GM18867 (cell line): ENCODE results near the gene NAP1L4.

ENCODE experiments used
- ATAC-seq: cut with Tn5 transposase; IDR thresholded peaks from one replicate; pipeline ENCODE4 v1.9.1; 2021; ENCODE audit warnings: mild to moderate bottlenecking, moderate library complexity; ENCODE audit not compliant: unreplicated experiment

NAP1L4 gene

DNA sequence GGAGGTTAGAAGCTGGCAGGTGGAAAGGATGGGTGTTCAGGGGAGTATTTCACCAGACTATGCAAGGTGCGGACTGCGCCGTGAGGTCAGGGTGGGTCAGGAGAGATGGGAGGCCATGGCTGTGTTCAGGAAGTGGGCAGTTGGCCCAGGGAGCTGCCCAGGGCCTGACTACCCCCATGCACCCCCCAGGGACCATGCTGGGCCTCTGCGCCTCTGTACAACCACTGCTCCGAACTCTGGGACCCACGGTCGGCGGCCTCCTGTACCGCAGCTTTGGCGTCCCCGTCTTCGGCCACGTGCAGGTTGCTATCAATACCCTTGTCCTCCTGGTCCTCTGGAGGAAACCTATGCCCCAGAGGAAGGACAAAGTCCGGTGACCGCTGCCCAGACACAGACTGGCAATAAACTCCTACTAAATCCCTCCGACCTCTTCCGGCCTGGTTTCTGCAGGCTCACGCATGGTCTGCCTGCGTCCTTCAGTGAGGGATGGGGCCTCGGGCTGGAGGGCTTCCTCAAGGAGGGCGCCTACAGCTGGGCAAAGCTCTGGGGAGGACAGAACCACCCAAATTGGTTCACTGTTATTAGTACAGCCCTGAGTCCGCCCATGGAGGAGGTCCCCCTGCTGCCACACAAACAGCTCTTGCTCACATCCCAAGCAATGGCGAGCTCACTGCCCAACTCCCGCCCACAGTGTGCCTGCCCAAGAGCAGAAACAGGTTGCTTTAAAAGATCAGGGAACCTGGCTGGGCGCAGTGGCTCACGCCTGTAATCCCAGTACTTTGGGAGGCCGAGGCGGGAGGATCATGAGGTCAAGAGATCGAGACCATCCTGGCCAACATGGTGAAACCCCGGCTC lies 67.1 kb downstream of the NAP1L4 start:
- no peak for ATAC-seq

DNA sequence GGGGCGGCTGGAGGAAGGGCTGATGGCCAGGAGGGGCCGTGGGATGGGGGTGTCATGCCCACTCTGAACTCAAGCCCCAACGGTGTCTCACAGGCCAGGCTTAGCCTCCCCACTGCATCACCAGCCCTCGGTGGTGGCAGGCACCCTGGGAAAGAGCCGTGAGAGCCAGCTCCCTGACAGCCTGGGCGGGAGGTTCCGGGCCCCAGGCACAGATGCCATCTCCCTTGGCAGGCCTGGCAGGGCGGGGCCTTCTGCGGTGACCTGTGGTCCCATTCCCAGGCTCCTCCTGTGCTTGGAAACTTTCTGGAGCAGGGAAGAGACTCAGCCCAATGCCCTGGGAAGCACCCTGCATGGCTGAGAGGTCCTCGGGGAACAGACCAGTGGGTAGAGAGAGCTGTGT lies 67.7 kb downstream of the NAP1L4 start:
- ATAC-seq, result no peak

- ATAC-seq, result no peak
These were observed 68.4 kb downstream of the NAP1L4 start for GRCh38 chr11:2923446-2924375.

DNA sequence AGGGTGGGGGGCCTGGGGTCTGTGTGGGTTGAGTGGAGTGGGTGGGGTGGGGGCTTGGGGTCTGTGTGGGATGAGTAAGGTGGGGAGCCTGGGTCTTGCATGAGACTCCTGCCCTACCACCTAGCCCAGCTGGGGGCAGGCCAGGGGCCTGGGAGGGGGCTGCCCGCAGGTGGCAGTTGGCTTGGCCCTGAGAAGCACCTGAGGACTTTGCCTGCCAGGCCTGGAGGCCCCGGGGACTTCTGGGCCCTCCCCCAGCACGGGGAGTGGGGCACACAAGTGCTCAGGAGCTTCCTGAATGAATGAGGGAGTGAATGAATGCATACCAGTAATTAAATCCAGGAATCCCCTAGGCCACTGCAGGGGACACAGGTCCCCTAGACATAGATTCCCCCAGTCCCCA lies 69.5 kb downstream of the NAP1L4 start:
- ATAC-seq, result no peak

GRCh38 chr11:2921742-2922493 lies 70.2 kb downstream of the NAP1L4 start:
- ATAC-seq, result no peak

GRCh38 chr11:2921261-2921660 lies 70.9 kb downstream of the NAP1L4 start:
- ATAC-seq, result no peak

DNA sequence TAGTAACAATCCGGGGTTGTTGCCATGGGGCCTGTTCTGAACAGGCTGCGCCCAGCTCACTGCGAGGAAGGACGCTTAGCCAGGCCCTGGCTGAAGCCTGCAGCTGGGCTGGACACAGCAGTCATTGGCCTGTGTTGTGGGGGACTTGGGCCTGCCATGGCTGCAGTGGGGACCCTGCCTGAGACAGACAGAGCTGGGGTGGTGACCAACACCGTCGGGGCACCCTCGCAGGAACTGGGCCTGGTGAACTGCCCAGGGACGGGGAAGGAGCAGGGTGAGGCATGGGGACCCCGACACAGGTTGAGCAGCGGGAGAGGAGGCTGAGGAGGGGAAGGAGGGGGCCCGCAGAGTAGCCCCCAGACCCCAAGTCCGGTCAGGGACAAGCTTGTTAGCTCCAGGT lies 71.8 kb downstream of the NAP1L4 start:
- ATAC-seq, result no peak

GRCh38 chr11:2919837-2920236 lies 72.3 kb downstream of the NAP1L4 start:
- ATAC-seq, result no peak

GRCh38 chr11:2919188-2919587 lies 72.9 kb downstream of the NAP1L4 start:
- ATAC-seq, result no peak

DNA sequence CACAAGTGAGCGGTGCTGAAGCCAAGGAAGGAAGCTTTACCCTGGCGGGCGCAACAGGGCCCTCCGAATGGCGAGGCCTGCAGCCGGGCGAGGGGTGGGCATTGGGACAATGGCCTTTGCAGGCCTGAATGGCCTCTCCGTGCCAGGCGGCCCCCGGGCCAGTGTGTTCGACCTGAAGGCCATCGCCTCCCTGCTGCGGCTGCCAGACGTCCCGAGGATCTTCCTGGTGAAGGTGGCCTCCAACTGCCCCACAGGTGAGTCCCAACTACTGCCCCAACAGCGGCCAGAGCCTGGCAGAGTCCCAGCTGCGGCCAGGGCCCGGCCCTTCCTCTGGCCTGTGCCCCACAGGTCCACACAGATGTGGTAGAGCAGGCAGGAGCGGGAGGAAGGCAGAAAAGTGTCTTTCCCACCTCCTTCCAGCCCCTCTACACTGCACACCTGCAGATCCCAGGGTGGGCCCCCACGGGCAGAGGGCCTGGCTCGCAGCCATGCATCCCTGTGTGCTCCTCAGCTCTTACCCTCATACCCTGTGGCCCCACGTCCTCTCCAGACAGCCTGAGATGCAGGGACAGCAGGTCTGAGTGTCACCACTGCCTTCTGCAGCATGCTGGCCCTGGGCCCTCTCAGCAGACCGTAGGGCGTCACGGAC lies 74.2 kb downstream of the NAP1L4 start:
- no peak for ATAC-seq

GRCh38 chr11:2916892-2917645 lies 75.1 kb downstream of the NAP1L4 start:
- no peak for ATAC-seq

DNA sequence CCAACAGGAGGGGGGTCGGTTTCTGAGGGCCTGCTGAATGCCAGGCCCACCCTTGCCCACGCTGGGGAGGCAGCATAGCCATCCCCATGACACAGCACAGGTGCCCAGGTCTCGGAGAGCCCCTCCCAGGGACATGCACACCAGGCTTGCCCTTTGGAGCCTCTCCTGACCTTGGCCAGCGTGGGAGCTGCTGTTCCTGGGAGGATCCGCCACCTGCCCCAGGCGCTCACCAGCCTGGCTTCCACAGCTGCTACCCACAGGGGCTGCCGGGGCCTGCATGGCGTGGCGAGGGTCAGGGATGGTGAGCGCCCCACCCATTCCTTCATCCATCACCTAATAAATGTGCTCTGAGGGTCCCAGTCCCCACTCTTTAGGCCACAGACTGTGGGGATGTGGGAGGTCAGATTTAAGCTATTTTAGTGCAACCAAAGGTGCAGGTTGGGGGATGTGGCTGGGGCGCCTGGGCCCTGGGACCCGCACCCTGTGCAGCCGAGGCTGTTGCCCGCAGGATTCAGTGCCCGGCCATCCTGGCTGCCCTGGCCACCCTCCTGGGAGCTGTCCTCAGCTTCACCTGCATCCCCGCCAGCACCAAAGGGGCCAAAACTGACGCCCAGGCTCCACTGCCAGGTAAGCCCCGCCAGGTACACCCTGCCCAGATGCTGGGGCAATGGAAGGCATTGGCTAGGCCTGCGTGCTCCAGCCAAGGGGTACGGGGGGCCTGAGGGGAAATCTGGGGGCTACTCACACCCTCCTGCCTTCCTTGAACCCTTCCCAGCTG lies 75.8 kb downstream of the NAP1L4 start:
- ATAC-seq, result no peak

DNA sequence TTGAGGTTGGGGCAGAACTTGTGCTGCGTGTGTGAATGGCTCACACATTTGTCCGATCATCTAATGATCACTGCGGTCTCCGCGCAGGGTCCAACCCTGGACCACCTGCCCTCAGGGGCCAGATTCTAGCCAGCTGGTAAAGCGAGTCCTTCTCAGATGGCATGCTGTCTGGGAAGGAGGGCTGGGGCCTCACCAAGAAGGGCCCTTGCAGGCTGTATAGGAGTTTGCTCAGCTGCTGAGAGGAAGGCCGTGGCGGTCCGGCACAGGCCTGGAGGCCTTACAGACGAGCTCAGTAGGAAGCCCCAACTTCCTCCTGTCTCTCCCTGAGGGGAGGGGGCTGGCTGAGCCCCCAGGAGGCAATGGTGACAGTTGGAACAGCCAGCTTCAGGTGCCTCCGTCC lies 76.7 kb downstream of the NAP1L4 start:
- ATAC-seq, result no peak

DNA sequence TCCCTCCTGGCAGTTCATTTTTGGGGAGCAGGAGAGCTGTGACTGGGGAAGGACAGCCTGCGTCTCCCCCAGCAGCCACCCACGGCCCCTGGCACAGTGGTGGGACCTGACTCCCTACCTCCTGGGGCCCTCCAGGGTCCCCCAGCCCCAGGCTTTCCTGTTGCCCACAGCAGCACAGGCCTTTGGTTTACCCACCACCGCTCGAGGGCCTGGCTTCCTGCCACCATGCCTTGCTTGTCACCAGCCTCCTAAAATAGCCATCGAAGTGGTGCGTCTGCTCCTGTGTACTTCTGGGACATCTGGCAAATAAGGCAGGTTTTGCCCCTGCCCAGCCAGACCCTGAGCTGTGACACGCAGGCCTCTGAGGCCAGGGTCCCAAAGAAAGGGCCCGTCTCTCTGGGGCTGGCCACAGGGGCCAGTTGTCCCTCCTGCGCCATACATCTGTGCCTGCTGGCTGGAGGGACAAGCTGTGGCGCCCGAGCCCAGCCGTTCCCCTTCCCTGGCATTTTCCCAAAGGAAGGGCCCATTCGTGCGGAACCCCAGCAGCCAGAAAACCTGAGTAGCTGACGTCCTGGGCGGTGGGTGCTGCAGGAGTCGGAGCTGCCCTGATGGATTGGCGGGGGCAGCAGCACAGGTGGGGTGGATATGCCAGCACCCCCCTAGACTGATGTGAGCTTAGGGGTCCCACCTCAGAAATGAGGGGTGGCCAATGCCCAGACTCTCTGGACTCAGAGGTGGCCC lies 77.5 kb downstream of the NAP1L4 start:
- no peak for ATAC-seq

- no peak for ATAC-seq
These were observed 78.4 kb downstream of the NAP1L4 start for GRCh38 chr11:2913776-2914175.

DNA sequence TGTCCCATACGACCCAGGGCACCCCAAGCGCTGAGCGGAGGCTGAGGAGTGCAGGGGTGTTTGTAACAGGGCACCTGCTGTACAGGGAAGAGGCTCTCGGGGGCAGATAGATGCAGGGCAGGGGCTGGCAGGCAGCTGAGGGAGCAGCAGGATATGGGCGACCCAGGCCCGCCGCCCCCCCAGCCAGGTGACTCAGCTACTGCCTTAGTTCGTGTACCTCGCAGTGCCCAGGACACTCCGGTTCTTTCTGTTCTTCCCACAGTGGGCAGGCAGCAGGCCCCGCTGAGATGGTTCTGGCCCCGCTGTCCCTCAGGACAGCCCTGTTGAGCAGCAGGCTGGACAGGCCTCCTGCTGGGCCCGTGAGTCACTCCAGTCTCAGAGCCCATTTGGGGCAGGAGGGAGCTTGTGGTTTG lies 79.1 kb downstream of the NAP1L4 start:
- no peak for ATAC-seq

DNA sequence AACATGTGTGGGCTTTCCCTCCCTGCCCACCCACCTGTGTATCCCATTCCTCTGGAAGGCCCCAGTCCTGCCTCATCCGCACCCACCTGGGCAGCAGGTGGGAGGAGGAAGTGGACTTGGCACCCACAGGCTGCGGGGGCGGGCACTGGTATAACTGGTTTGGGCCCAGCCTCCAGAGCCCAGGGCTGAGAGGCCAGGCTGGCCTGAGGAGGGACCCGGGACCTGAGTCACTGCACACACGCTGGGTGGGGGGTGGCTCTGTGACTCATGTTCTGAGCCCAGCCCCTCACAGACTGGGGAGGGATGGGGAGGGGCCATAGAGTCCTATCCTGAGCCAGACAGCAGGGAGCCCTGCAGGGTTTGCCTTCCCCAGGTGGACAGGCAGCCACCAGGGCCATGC lies 79.6 kb downstream of the NAP1L4 start:
- ATAC-seq, result no peak

DNA sequence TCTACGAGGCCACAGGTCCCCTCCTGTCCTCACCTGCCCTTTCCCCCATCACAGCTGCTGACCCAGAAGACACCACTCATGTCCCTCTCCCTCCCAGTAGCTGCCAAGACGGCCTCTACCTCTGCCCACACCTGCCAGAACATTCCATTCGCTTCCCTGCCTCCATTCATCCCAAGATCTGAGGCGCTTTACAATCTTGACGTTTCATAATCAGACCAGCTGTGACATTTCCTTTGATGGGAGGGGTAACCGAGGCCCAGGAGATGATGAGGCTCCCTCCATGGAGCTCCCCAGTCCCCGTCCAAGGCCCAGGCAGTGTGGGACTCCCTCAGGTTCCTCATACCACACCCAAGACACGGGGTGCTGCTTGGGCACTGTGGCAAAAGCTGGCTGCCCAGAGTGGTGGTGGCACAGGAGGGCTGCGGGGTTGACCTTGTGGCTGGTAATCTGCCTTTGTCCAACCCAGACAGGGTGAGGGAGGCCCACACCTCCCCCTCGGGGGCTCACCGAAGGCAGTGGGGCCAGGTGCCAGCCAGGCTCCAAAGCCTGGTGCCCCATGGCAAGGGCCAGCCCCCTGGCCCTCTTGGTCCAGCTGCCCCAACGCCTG lies 80.2 kb downstream of the NAP1L4 start:
- no peak for ATAC-seq
